ENCODE results near the gene HUWE1.
A peak's percentile ranks its signal among the peaks of the same experiment; 100 is the strongest.

The HUWE1 gene

DNA sequence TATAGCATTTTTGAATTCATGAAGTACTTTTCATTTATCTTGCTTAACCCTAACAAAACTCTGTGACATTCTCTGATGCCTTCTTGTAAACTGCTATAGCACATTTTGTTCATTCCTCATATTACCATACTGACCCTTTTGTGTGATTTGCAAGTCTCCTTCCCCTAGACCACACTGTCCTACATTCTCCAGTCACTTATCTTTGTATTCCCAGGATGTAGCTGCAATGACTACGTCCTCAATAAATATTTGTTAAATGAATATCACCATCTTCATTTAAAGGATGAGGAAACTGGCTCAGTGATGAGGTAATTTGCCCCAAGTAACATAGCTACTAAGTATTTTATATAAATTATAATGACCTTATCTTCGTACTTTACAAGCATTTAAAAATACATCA is 11.9 kb downstream of the HUWE1 start:
- no peak overlapping the region for H3K4me3 ChIP-seq (ENCODE audit: low read depth, low read length)
- DNase-seq, result no peak
- no peaks in the 10 kb centered on the region for H3K27me3 ChIP-seq (replicated peaks)
- H3K36me3 ChIP-seq (replicated peaks), result peaks cover 8% of the 10 kb centered on the region
- TF ChIP-seq, protein P1, sequence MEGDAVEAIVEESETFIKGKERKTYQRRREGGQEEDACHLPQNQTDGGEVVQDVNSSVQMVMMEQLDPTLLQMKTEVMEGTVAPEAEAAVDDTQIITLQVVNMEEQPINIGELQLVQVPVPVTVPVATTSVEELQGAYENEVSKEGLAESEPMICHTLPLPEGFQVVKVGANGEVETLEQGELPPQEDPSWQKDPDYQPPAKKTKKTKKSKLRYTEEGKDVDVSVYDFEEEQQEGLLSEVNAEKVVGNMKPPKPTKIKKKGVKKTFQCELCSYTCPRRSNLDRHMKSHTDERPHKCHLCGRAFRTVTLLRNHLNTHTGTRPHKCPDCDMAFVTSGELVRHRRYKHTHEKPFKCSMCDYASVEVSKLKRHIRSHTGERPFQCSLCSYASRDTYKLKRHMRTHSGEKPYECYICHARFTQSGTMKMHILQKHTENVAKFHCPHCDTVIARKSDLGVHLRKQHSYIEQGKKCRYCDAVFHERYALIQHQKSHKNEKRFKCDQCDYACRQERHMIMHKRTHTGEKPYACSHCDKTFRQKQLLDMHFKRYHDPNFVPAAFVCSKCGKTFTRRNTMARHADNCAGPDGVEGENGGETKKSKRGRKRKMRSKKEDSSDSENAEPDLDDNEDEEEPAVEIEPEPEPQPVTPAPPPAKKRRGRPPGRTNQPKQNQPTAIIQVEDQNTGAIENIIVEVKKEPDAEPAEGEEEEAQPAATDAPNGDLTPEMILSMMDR (IDR thresholded peaks at IDR 0.05; ENCODE audit: low read depth, low read length, missing control alignments), result no peak
- H3K27ac ChIP-seq, result peak overlapping the region; percentile 15
- in situ Hi-C loops (cut with HindIII; ENCODE audit: low pct_ligation_motif_present, low sequenced_read_pairs), result no loop called here

DNA sequence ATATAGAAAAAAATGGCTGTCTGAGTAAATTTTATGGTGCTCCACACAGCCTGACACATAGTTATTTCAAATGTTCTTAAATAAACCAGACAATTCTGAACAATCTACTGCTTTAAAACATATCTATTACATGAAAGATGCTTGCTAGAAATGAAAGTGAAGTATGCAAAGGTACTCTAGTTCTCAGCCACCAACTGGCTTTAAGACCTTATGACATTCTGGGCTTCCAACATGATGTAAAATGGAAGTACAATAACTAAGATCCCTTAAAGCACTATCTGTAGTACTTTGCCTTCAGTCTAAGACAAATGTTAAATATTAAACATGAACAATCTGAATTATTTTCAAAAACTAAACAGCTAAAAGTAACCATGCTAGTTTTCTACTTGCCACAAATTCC is 17.3 kb downstream of the HUWE1 start:
- peaks cover 2% of the 10 kb centered on the region for H3K36me3 ChIP-seq (replicated peaks)
- in situ Hi-C loops (cut with HindIII; ENCODE audit: low pct_ligation_motif_present, low sequenced_read_pairs), result no loop called here
- no peaks in the 10 kb centered on the region for H3K27me3 ChIP-seq (replicated peaks)
- H3K4me3 ChIP-seq (ENCODE audit: low read depth, low read length), result no peak overlapping the region
- TF ChIP-seq, protein P1 (IDR thresholded peaks at IDR 0.05; ENCODE audit: low read depth, low read length, missing control alignments), result no peak
- no peak overlapping the region for H3K27ac ChIP-seq
- no peak for DNase-seq

DNA sequence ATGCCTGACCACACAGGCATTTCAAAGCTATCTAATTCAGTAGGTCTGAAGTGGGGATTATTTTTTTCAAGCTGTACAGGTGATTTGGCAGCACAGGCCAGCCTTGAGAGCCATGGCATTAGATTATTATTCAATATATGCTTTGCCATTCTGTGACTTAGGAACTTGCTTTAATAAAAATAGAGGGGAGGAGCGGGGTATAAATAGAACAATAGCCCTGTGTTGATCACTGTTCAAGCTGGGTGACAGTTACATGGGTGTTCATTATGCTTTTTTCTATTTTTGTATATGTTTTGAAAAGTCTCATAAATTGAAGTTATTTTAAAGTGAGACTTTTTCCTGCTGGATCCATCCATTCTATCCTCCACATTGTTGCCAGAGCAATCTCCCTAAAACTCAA is 20.3 kb downstream of the HUWE1 start:
- Histone ChIP-seq H3K27me3 (replicated peaks) (no peaks in the 10 kb centered on the region), H3K27ac (no peak overlapping the region), H3K4me3 (ENCODE audit: low read depth, low read length) (no peak overlapping the region), H3K36me3 (replicated peaks) (peaks cover 2% of the 10 kb centered on the region)
- TF ChIP-seq, protein P1 (IDR thresholded peaks at IDR 0.05; ENCODE audit: low read depth, low read length, missing control alignments), result no peak
- in situ Hi-C loops (cut with HindIII; ENCODE audit: low pct_ligation_motif_present, low sequenced_read_pairs), result no loop called here
- DNase-seq, result no peak

DNA sequence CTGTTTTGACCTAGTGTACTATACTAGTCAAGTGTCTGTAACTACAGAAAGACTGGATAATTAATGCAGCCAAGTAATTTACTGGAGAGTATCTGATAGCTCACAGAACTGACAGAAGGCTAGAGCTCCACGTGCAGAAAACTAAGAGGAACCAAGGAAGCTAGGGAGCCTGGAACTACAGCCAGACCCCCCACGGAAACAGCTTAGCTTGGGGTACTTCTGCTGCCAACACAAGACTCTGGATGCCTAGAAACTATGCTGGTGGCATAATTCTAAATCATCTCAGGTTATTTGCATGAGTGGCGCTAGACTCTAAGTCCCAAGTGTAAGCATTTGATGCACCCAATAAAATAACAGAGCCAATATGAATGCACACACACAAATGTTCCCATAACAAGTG is 26.5 kb downstream of the HUWE1 start:
- Histone ChIP-seq H3K4me3 (ENCODE audit: low read depth, low read length) (no peak overlapping the region), H3K27me3 (replicated peaks) (no peaks in the 10 kb centered on the region), H3K36me3 (replicated peaks) (no peaks in the 10 kb centered on the region), H3K27ac (no peak overlapping the region)
- TF ChIP-seq, protein P1 (IDR thresholded peaks at IDR 0.05; ENCODE audit: low read depth, low read length, missing control alignments), result no peak
- DNase-seq, result no peak
- in situ Hi-C loops (cut with HindIII; ENCODE audit: low pct_ligation_motif_present, low sequenced_read_pairs), result no loop called here

DNA sequence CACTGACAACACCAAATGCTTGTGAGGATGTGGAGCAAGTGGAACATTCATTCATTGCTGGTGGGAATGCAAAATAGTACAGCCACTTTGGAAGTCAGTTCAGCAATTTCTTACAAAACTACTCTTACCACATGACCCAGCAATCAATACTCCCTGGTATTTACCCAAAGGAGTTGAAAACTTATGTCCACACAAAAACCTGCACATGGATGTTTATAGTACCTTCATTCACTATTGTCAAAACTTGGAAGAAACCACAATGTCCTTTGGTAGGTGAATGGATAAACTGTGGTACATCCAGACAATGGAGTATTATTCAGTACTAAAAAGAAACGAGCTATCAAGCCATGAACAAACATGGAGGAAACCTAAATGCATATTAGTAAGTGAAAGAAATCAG is 27.5 kb downstream of the HUWE1 start:
- H3K4me3 ChIP-seq (ENCODE audit: low read depth, low read length), result no peak overlapping the region
- no peak overlapping the region for H3K27ac ChIP-seq
- no peak for DNase-seq
- no peaks in the 10 kb centered on the region for H3K36me3 ChIP-seq (replicated peaks)
- in situ Hi-C loops (cut with HindIII; ENCODE audit: low pct_ligation_motif_present, low sequenced_read_pairs), result no loop called here
- TF ChIP-seq, protein P1 (IDR thresholded peaks at IDR 0.05; ENCODE audit: low read depth, low read length, missing control alignments), result no peak
- H3K27me3 ChIP-seq (replicated peaks), result no peaks in the 10 kb centered on the region

DNA sequence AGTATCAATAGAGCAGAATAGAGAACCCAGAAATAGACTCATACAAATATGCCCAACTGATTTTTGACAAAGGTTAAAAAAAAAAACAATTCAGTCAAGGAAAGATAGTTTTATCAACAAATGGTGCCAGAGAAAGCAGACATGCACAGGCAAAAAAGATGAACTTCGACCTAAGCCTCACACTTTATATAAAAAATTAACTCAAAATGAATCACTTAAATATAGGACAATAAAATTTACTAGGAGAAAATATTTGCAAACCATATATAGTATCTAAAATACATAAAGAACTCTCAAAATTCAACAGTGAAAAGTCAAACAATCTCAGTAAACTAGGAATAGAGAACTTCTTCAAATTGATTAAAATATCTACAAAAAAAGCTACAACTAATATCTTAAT is 29.7 kb downstream of the HUWE1 start:
- in situ Hi-C loops (cut with HindIII; ENCODE audit: low pct_ligation_motif_present, low sequenced_read_pairs), result no loop called here

More for the DNA sequence above, 29.7 kb downstream of the HUWE1 start:
- H3K27me3 ChIP-seq (replicated peaks), result no peaks in the 10 kb centered on the region
- H3K27ac ChIP-seq, result no peak overlapping the region
- no peak overlapping the region for H3K4me3 ChIP-seq (ENCODE audit: low read depth, low read length)
- H3K36me3 ChIP-seq (replicated peaks), result no peaks in the 10 kb centered on the region
- no peak for DNase-seq
- TF ChIP-seq, protein P1 (IDR thresholded peaks at IDR 0.05; ENCODE audit: low read depth, low read length, missing control alignments), result no peak
